ENCODE data around the gene MSL2. TPM values are rescaled to one million over a fixed set of nuclear protein-coding genes. Genes with fewer than 3 reads are reported as not detected.
"Not testable (repeated sequence)": the region's sequence is repeated elsewhere in the genome, so short reads cannot be mapped to it uniquely, and the experiment has no call there.

Gene MSL2
- total and polyA plus RNA-seq, 2 donors from 2014 or later, result 7.2 to 37.1 TPM

GRCh38 chr3:136171097-136171542, 25.0 kb downstream of the MSL2 start:
- TF ChIP-seq, protein P1, sequence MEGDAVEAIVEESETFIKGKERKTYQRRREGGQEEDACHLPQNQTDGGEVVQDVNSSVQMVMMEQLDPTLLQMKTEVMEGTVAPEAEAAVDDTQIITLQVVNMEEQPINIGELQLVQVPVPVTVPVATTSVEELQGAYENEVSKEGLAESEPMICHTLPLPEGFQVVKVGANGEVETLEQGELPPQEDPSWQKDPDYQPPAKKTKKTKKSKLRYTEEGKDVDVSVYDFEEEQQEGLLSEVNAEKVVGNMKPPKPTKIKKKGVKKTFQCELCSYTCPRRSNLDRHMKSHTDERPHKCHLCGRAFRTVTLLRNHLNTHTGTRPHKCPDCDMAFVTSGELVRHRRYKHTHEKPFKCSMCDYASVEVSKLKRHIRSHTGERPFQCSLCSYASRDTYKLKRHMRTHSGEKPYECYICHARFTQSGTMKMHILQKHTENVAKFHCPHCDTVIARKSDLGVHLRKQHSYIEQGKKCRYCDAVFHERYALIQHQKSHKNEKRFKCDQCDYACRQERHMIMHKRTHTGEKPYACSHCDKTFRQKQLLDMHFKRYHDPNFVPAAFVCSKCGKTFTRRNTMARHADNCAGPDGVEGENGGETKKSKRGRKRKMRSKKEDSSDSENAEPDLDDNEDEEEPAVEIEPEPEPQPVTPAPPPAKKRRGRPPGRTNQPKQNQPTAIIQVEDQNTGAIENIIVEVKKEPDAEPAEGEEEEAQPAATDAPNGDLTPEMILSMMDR (IDR thresholded peaks at IDR 0.05; ENCODE audit: borderline replicate concordance, extremely low read depth, insufficient read depth), result no peak
- Histone ChIP-seq H3K27me3 (ENCODE audit: control insufficient read depth, insufficient read depth, low read length) (no peaks in the 10 kb centered on the region), H3K9ac (ENCODE audit: low read length in 3 of 3) (no peak overlapping the region), H3K4me1 (ENCODE audit: control insufficient read depth in 2 of 3, insufficient read depth in 2 of 3, low read depth in 1 of 3, low read length in 3 of 3) (peaks cover 0 to 10% (median 7%) of the 10 kb centered on the region in 3 donors), H3K27ac (ENCODE audit: low read depth in 2 of 2, low read length in 2 of 2) (no peak overlapping the region), H3K36me3 (ENCODE audit: control insufficient read depth in 2 of 3, insufficient read depth in 3 of 3, low read length in 3 of 3) (no peaks in the 10 kb centered on the region), H3K9me3 (ENCODE audit: control insufficient read depth in 2 of 3, insufficient read depth in 1 of 3, low read length in 3 of 3) (no peaks in the 10 kb centered on the region), H3K4me3 (ENCODE audit: low read length in 3 of 3) (no peak overlapping the region)
- intact Hi-C loops (cut with DNase I), result no loop called here
- no peak for DNase-seq
- FAIRE-seq, result no peak

DNA sequence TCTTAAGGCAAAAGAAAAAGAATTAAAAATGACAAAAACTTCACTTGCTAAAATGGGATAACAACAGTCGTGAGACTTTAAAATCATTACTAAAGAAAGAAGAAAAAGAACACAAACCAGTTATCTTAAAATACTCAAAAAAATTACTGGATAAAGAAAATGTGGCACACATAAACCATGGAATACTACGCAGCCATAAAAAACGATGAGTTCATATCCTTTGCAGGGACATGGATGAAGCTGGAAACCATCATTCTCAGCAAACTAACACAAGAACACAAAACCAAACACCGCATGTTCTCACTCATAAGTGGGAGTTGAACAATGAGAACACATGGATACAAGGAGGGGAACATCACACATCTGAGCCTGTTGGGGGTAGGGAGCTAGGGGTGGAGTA, 27.9 kb downstream of the MSL2 start:
- FAIRE-seq; H3K9ac ChIP-seq (ENCODE audit: low read length in 3 of 3); intact Hi-C loops (cut with DNase I); H3K4me1 ChIP-seq (ENCODE audit: control insufficient read depth in 2 of 3, insufficient read depth in 2 of 3, low read depth in 1 of 3, low read length in 3 of 3); DNase-seq; H3K27me3 ChIP-seq (ENCODE audit: control insufficient read depth, insufficient read depth, low read length); H3K9me3 ChIP-seq (ENCODE audit: control insufficient read depth in 2 of 3, insufficient read depth in 1 of 3, low read length in 3 of 3); H3K27ac ChIP-seq (ENCODE audit: low read depth in 2 of 2, low read length in 2 of 2); H3K4me3 ChIP-seq (ENCODE audit: low read length in 3 of 3); H3K36me3 ChIP-seq (ENCODE audit: control insufficient read depth in 2 of 3, insufficient read depth in 3 of 3, low read length in 3 of 3): not testable (repeated sequence)

DNA sequence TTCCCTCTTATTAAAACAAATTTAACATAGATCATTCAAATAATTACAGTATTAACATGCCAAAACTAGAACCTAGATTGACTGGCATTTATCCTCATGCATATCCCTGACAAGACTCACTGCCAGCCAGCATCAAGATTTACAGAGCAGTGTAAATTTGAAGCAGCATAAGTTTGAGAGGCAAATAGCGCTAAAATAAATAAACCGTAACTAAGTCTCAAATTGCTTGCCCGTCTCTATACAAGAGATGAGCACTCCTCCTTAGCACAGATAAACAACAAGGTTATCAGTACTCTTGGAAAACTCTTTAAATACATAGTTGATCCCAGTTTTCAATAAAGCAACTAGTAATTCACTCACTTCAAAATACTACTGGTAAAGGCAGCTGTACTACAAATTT, 29.6 kb downstream of the MSL2 start:
- Histone ChIP-seq H3K4me1 (ENCODE audit: control insufficient read depth in 2 of 3, insufficient read depth in 2 of 3, low read depth in 1 of 3, low read length in 3 of 3) (peaks cover 0 to 9% (median 0%) of the 10 kb centered on the region in 3 donors), H3K4me3 (ENCODE audit: low read length in 3 of 3) (no peak overlapping the region), H3K36me3 (ENCODE audit: control insufficient read depth in 2 of 3, insufficient read depth in 3 of 3, low read length in 3 of 3) (no peaks in the 10 kb centered on the region), H3K27ac (ENCODE audit: low read depth in 2 of 2, low read length in 2 of 2) (no peak overlapping the region), H3K9me3 (ENCODE audit: control insufficient read depth in 2 of 3, insufficient read depth in 1 of 3, low read length in 3 of 3) (no peaks in the 10 kb centered on the region), H3K27me3 (ENCODE audit: control insufficient read depth, insufficient read depth, low read length) (no peaks in the 10 kb centered on the region), H3K9ac (ENCODE audit: low read length in 3 of 3) (no peak overlapping the region)
- intact Hi-C loops (cut with DNase I), result no loop called here
- TF ChIP-seq, protein P1 (IDR thresholded peaks at IDR 0.05; ENCODE audit: borderline replicate concordance, extremely low read depth, insufficient read depth), result no peak
- FAIRE-seq (no peak), DNase-seq (peak in 3 of 5 donors; percentile 12 to 55 (median 48))

DNA sequence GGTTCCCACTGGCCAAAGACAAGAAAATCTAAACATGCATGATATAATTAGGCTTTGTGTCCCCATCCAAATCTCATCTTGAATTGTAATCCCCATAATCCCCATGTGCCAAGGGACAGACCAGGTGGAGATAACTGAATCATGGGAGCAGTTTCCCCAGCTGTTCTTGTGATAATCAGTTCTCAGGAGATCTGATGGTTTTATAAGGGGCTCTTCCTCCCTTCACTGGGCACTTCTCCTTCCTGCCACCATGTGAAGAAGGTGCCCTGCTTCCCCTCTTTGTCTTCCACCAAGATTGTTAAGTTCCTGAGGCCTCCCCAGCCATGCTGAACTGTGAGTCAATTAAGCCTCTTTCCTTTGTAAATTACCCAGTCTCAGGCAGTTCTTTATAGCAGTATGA, 32.5 kb downstream of the MSL2 start:
- FAIRE-seq; H3K4me3 ChIP-seq (ENCODE audit: low read length in 3 of 3); H3K27me3 ChIP-seq (ENCODE audit: control insufficient read depth, insufficient read depth, low read length); H3K4me1 ChIP-seq (ENCODE audit: control insufficient read depth in 2 of 3, insufficient read depth in 2 of 3, low read depth in 1 of 3, low read length in 3 of 3); DNase-seq; H3K36me3 ChIP-seq (ENCODE audit: control insufficient read depth in 2 of 3, insufficient read depth in 3 of 3, low read length in 3 of 3); H3K9me3 ChIP-seq (ENCODE audit: control insufficient read depth in 2 of 3, insufficient read depth in 1 of 3, low read length in 3 of 3); H3K27ac ChIP-seq (ENCODE audit: low read depth in 2 of 2, low read length in 2 of 2); H3K9ac ChIP-seq (ENCODE audit: low read length in 3 of 3); intact Hi-C loops (cut with DNase I): not testable (repeated sequence)

Data from kidney (tissue), 14 donors.